ENCODE data around the gene POU3F1.

Gene POU3F1

GRCh38 chr1:38073534-38074301 lies 27.1 kb upstream of the POU3F1 start:
- DNase-seq (ENCODE audit: low read depth in 2 of 2): no peak

DNA sequence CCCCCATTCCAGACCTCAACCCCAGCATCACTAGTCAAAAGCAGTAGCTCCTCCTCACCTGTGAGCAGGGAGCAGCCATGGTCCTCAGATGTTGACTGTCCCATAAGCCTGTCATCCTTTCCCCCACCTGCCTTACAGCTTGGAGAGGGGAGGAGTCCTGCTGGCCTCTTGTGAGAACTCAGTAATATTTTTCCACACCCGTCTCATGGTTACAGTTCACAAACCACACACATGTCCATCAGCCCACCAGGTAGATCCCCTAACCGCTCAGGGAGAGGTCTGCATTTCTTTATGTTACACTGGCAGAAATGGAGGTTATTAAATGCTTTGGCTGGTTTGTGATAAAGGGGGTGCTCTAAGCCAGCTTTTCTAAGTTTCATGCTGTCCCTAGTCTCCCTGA lies 26.3 kb upstream of the POU3F1 start:
- DNase-seq (ENCODE audit: low read depth in 2 of 2): no peak

- no peak for DNase-seq (ENCODE audit: low read depth in 2 of 2)
Observed at GRCh38 chr1:38071312-38072256, 25.0 kb upstream of the POU3F1 start.

GRCh38 chr1:38068980-38069340 lies 22.4 kb upstream of the POU3F1 start:
- DNase-seq (ENCODE audit: low read depth in 2 of 2): no peak

DNA sequence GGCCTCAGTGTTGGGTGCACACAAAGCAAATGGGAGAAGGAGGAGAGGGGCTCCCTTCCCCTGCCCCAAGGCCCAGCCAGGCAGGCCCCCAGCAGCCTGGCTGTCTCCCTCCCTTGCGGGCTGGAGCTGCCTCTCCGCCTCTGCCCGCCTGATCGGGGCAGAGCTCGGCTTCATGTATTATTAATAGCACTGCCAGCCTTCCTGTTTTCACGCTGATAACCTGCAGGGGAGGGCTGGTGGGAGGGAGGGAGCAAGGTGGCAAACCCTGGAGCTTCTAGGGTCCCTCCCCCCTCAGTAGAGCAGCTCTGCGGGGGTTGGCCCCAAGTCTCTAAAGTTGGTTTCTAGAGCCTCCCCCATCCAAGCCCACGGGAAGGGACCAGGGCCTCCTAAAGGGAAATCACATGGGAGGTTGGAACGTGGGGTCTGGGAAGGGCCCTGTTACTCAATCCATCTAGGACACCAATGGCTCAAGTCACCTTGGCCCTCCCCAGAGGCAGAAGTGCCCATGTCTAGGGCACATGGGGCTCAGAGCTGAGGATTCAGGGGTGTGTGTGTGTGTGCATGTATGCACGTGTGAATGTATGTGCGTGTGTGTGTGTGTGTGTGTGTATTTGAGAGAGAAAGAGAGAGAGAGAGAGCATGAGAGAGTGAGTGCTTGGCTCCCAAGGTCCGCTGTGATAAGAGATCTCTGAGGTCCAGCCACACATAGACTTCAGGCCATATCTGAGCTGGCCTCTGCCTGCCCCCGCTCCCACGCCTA lies 21.8 kb upstream of the POU3F1 start:
- DNase-seq (ENCODE audit: low read depth in 2 of 2): no peak

- no peak for DNase-seq (ENCODE audit: low read depth in 2 of 2)
Observed at GRCh38 chr1:38064197-38064903, 17.8 kb upstream of the POU3F1 start.

DNA sequence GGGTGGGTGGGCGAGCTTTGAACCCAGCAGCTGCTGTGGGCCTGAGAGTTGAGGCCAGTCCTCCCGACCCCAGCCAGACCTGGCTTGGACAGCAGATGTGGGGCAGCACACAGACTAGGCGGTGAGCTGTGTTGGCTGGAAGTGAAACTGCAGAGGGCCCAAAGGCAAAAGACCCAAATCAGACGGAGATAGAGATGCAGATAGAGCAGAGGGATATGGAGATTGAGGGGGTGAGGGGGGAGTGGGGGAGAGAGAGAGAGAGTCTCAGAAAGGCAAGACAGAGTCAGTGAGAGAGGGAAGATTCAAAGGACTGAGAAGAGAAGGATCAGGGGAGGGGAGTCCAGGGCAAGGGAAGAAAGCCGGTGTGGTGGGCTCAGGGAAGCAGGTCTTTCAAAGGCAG lies 17.0 kb upstream of the POU3F1 start:
- DNase-seq (ENCODE audit: low read depth in 2 of 2): no peak

DNA sequence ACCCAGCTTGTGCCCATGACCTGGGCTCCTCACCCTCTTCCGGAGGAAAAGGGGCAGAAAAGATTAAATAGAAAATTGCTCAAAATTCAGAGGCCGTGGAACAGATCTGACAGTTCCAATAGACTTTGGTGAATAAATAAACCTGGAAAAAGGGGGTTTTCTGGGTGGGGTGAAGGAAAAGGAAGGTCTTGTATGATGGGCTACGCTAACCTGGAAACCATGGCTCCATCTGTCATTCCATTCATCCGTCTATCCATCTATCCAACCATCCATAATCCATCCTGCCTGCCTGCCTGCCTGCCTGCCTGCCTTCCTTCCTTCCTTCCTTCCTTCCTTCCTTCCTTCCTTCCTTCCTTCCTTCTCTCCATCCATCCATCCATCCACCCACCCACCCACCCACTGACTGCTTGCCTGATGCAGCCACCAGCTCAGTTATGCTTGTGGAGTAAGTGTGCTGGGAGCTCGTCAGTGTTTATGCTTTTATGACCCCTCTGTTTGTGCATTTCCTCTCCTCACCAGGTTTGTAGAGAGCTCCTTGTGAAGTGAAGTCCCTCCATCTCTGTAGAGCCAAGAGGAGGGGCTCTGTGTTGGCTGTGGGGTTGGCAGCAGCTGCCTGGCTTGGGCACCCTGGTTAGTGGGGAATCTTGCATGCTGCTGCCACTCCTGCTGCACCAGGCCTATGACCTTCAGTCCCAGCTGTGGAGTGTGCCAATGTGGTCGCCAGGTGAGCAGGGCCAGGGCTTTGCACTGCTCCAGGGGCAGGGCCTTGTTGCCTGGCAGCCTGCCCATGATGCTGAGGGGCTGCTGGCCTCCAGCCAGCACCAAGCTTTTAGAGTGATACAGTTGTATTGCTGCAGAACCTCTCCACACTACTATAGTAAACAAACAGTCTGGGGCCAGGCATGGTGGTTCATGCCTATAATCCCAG lies 16.0 kb upstream of the POU3F1 start:
- DNase-seq (ENCODE audit: low read depth in 2 of 2): no peak

DNA sequence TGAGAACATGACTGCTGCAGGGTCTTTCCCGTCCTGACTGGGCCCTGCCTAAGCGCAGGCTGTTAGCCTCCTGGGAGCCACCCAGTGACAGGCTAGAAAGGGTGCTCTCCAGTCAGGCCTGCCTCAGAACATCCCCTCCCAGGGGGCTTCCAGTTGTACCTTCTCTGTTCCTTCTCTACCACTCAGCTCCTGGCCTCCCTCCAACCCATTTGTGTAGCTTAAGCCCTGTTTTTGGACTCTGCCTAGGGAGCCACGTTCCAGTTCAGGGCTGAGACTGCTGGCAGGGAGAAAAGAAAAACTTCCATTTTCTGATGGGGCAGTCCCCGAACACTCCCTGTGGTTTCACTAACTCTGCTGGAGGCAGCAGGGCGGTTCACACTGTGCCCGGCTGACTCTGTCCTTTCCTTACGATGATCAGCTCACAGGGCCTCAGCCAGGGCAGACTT lies 15.3 kb upstream of the POU3F1 start:
- no peak for DNase-seq (ENCODE audit: low read depth in 2 of 2)

DNA sequence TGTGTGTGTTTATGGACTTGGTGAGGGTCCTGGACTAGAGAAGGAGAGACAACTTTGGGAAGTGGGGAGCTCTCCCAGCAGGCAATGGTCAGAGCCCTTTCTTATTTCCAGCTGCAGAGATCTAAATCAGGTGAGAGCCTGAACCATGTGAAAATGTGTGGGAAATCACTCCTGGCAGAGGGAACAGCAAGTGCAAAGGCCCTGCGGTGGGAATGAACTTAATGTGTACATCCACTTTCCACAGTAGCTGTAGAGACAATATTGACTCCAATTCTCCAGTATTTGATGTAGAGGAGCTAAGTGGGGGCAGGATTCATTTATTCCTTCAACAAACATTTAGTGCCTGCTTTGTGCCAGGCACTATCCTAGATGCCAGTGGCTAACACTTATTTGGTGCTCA lies 14.7 kb upstream of the POU3F1 start:
- no peak for DNase-seq (ENCODE audit: low read depth in 2 of 2)

DNA sequence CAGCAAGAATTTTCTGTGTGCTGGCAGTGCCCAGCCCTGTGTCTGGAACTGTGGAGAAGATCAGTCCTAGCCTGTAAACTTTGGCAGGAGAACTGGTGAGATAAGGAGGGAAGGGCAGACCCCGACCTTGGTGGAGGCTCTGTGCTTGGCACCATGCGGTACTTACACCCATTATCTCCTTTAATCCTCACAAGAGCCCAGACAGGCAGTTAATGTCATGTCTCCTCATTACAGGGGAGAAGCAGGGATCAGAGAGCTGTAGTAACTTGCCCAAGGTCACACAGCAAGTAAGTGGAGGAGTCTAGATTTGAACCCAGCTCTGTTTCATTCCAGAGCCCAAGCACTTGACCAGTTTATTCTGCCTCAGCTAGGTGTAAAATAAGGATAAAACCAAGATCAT lies 13.9 kb upstream of the POU3F1 start:
- DNase-seq (ENCODE audit: low read depth in 2 of 2): no peak

DNA sequence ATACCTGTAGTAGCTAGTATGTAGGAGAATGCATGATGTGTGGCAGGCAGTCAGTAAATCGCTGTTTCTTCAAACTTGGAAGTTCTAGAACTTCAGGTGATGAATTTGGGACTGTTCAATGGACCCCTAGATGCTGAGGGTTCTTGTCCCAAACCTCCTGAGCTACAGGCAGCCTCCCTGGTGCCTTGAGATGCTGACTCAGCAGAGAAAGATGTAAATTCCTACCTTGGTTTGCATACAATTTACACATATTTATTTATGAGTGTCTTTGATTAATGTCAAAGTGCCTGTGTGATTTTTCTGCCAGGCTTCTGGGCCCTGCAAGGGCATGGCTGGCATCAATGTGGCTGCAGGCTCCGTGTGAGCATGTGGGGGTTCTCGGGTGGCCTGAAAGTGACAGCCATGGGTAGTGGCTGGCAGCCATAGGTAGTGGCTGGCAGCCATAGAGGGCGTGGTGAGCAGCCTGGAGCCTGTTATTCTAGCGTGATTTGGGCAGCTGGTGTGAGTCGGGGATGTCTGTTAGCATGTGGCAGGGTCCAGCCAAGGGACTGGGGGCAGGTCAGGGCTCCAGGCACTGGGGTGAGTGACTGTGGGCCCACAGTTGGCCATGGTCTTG lies 13.2 kb upstream of the POU3F1 start:
- no peak for DNase-seq (ENCODE audit: low read depth in 2 of 2)

DNA sequence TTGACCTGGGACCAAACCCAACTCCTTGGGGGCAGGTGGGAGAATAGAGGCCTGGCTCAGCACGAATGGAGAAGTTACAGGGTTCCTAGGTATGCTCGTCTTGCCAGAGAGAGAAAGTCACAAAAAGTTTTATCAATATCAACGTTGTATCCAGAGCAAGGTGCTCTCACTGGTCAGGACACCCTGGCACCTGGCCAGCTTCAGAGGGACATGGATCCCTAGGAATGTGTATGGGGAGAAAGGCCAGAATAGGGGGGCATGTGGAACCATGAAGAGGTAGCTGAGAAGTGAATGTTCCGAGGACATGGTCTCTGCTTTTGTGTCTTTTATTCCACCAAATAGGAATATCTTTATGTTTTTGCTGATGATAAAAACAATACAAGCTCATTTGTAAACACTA lies 9.4 kb upstream of the POU3F1 start:
- no peak for DNase-seq (ENCODE audit: low read depth in 2 of 2)

- no peak for DNase-seq (ENCODE audit: low read depth in 2 of 2)
Observed at GRCh38 chr1:38055398-38055797, 8.8 kb upstream of the POU3F1 start.

GRCh38 chr1:38053416-38054091 lies 7.0 kb upstream of the POU3F1 start:
- DNase-seq (ENCODE audit: low read depth in 2 of 2): no peak

DNA sequence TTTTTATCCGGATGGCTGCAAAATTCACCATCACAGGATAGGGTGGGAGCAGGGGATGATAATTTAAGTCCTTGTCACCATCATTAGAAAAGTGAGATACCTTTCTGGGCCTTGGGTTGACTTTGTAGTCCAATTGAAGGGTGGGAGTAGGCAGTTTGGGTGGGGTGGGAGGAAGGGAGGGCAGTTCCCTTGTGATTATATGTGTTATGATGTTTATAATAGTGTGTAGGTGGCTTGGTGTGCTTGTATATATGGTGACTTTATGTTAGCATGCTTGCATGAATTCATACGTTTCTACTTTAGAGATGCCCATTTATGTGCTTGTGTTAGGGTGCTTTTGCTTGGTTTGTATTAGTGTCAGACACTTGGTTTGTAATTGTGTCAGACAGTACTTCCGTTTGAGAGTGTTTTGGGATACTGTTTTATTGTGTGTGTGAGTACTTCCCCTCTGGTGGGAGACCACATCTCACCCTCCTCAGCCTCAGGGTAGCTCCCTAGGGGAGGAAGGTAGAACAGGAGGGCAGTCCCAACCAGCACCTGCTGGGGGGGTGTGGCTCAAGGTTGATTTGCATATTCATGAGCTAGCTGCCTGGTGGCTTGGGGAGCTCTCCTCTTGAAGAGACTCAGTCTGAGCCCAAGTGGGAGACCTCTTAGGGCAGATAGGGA lies 6.3 kb upstream of the POU3F1 start:
- no peak for DNase-seq (ENCODE audit: low read depth in 2 of 2)

DNA sequence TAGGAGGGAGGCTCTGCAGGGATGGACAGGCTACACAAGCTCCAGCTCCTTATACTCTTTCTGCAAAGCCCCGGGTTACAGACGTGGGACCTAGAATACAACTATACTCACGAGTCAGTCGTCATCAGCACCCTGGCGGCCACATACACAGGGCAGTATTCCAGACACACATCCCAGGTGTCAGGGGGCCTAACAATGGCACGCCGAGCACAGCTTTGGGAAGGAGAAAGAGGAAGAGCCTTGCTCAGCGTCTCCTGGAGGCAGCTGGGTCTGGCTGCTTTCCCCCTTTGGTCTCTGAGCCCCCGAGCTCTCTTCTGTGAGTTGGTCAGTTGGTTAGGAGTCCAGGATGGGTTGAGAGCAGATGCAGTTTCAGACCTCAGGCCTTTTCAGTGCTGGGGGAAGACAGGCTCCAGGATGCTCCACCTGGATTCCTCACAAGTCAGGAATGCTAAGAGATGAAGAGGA lies 4.5 kb upstream of the POU3F1 start:
- DNase-seq (ENCODE audit: low read depth in 2 of 2): no peak

- DNase-seq (ENCODE audit: low read depth in 2 of 2): no peak
Observed at GRCh38 chr1:38050397-38051078, 3.9 kb upstream of the POU3F1 start.

All from activated CD8-positive, alpha-beta memory T cell treated with anti-CD3 and anti-CD28 coated beads for 4 hours (primary cell).